Tibial artery (tissue), 4 donors: ENCODE results near the gene PIGP.
"Not testable (repeated sequence)": the region's sequence is repeated elsewhere in the genome, so short reads cannot be mapped to it uniquely, and the experiment has no call there.

Source experiments
- DNase-seq, 2 donors: peaks; one replicate each; pipeline ENCODE4 v3.0.0-alpha.2; 2019
- H3K27ac ChIP-seq, 2 donors: fragments of 200-600 bp; sonication (generic) in 1 of 2; 1 replicate in 1 of 2; 2 replicates in 1 of 2; pipeline ENCODE4 v1.5.1; 2018 to 2019; ENCODE audit warnings: mild to moderate bottlenecking in 1 of 2
- H3K27me3 ChIP-seq, 2 donors: fragments of 200-600 bp; sonication (generic) in 1 of 2; one replicate each; pipeline versions ENCODE4 v1.5.1 to v1.6.0; 2016 to 2019
- H3K36me3 ChIP-seq, 3 donors: fragments of 200-600 bp; sonication (generic) in 2 of 3; one replicate each; pipeline ENCODE4 v1.5.1; 2016 to 2019; ENCODE audit warnings: mild to moderate bottlenecking in 2 of 3
- H3K4me1 ChIP-seq, 4 donors: fragments of 200-600 bp; sonication (generic) in 2 of 4; 1 replicate in 3 of 4; 2 replicates in 1 of 4; pipeline ENCODE4 v1.5.1; 2016 to 2019
- H3K4me3 ChIP-seq, 2 donors: fragments of 200-600 bp; sonication (generic) in 1 of 2; 1 replicate in 1 of 2; 2 replicates in 1 of 2; pipeline ENCODE4 v1.5.1; 2018 to 2019; ENCODE audit warnings: mild to moderate bottlenecking in 2 of 2
- H3K9me3 ChIP-seq, 3 donors: fragments of 200-600 bp; sonication (generic) in 1 of 3; one replicate each; pipeline ENCODE4 v1.5.1; 2016 to 2019
- intact Hi-C: fragments of 100-400 bp; cut with DNase I; formaldehyde crosslinking; loops from one replicate; pipeline ENCODE4 v1.15.0; 2023; ENCODE audit warnings: low total_unique reads
- TF ChIP-seq, protein P1 (sequence below), 2 experiments: fragments of 200-600 bp in 1 of 2; fragments of 450-650 bp in 1 of 2; IDR thresholded peaks; one replicate each; pipeline ENCODE4 v1.5.1; 2017 to 2019; ENCODE audit warnings: antibody characterized with exemption in 2 of 2, mild to moderate bottlenecking in 1 of 2, moderate library complexity in 1 of 2

PIGP gene

DNA sequence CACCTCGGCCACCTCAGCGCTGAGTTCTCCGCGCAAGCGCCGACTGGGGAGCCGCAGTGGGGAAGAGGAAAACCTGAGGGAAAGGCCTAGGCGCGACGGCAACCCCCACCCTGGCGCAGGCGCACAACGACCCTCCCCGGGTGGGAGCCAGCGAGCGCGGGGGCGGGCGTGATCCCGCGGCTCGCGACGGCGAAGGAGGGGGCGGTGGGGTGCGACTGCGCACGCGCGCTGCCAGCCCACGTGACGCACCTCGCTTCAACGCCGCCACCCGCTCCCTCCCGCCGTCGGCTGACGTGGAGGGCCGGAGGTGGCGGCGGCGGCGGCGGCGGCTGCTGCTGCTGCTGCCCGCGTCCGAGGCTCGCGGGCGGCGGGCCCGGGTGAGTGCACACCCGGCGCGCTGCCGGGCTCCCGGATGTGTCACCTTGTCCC, at the start of gene PIGP, which contains the start of gene TTC3:
Gene PIGP (minus strand): TSS at position 84 of the 429 bp plus-strand sequence. CDS start 556 bp downstream, outside the sequence.
Gene TTC3 (plus strand): TSS at position 267 of the 429 bp plus-strand sequence. CDS start 14,004 bp downstream, outside the sequence.
- Histone ChIP-seq H3K4me3 (peak within 1 kb of the TSS; percentile 69 to 71), H3K36me3 (peaks cover under 1 to 10% (median 7%) of the 10 kb centered on the region in 3 donors), H3K27me3 (no peaks in the 10 kb centered on the region), H3K4me1 (peaks cover 0 to 24% (median 14%) of the 10 kb centered on the region in 4 donors), H3K9me3 (no peaks in the 10 kb centered on the region), H3K27ac (peak within 1 kb of the TSS; percentile 97 to 99)
- intact Hi-C loops = loop anchor here (5.0 to 10.0 kb wide), 2 partner anchors 78 to 194 kb away; partner anchors contain the start of gene VPS26C
- peak; percentile 89 to 96 for DNase-seq
- TF ChIP-seq, protein P1, sequence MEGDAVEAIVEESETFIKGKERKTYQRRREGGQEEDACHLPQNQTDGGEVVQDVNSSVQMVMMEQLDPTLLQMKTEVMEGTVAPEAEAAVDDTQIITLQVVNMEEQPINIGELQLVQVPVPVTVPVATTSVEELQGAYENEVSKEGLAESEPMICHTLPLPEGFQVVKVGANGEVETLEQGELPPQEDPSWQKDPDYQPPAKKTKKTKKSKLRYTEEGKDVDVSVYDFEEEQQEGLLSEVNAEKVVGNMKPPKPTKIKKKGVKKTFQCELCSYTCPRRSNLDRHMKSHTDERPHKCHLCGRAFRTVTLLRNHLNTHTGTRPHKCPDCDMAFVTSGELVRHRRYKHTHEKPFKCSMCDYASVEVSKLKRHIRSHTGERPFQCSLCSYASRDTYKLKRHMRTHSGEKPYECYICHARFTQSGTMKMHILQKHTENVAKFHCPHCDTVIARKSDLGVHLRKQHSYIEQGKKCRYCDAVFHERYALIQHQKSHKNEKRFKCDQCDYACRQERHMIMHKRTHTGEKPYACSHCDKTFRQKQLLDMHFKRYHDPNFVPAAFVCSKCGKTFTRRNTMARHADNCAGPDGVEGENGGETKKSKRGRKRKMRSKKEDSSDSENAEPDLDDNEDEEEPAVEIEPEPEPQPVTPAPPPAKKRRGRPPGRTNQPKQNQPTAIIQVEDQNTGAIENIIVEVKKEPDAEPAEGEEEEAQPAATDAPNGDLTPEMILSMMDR (IDR thresholded peaks at IDR 0.05) = no peak

DNA sequence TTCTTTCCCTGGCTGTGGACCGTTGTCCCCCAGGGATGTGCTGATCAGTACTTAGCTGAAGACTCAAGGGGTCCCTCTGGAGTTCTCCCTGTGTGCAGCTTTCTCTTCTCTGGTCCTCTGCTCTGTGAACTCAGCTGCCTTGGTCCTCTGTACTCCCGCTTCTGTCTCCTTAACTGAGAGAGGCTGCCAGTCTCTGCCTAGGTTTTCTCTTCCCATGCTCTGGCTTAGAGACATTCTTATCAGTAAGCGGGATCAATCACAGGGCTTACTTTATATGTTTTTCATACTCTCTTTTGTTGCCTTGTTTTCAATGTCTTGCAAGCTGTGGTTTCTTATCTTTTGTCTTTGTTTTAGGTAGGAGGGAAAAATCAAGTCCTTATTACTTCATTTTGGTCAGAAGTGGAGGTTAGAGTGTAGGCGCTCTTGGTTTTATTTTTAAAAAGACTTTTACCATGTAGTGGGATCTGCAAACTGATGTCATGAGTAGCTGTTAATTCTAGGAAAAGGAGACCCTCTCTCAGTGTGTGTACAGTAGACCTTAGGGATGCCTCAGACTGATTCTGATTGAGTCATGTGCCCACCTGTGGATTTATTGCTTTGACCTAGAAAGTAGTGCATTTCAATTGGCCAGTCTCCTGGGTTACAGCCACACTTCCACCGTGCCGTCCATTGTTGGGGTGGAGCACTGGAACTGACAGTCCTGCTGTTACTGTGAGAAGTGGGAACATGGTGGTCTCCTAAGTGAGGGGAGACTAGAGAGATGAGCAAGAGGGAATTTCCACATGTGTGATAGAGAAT, 46.7 kb upstream of the PIGP start:
- no peak for DNase-seq

DNA sequence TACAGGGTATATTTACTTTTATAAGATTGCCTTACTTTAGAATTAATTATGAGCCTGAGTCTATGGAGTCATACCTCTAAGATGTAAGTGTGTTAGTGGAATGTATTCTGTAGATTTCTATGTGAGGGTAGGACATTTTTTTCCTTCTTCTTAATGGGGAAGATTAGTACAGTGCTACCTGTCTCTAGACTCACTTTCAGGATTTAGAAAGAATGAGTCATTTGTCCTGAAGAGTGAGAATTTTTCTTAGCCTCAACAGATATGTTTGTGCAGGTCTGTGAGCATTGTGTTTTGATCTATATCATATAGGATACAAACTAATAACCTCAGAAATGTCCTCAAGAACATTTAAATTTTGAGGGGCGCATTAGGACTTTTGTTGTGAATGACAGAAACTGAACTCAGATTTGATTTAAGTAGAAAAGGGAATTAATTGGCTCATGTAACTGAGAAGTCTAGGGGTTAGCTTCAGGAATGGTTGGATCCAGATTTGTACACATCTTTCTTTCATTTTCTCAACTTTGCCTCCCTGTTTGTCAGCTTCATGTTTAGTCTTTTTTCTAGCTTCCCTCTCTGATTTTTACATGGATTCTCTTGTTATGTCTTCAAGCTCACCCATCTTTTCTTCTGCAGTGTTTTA, 45.4 kb upstream of the PIGP start:
- intact Hi-C loops = no loop called here
- no peak overlapping the region for H3K27ac ChIP-seq
- H3K9me3 ChIP-seq = no peaks in the 10 kb centered on the region
- no peaks in the 10 kb centered on the region for H3K27me3 ChIP-seq
- no peak for DNase-seq
- H3K4me3 ChIP-seq = no peak overlapping the region
- no peaks in the 10 kb centered on the region for H3K4me1 ChIP-seq
- peaks cover 0 to 8% (median 0%) of the 10 kb centered on the region in 3 donors for H3K36me3 ChIP-seq
- TF ChIP-seq, protein P1 (IDR thresholded peaks at IDR 0.05) = no peak

More for the DNA sequence above, 46.7 kb upstream of the PIGP start:
- Histone ChIP-seq H3K36me3 (peaks cover 0 to 11% (median 1%) of the 10 kb centered on the region in 3 donors), H3K4me1 (no peaks in the 10 kb centered on the region), H3K9me3 (no peaks in the 10 kb centered on the region), H3K27ac (no peak overlapping the region), H3K4me3 (no peak overlapping the region), H3K27me3 (no peaks in the 10 kb centered on the region)
- intact Hi-C loops = no loop called here
- TF ChIP-seq, protein P1 (IDR thresholded peaks at IDR 0.05) = no peak

DNA sequence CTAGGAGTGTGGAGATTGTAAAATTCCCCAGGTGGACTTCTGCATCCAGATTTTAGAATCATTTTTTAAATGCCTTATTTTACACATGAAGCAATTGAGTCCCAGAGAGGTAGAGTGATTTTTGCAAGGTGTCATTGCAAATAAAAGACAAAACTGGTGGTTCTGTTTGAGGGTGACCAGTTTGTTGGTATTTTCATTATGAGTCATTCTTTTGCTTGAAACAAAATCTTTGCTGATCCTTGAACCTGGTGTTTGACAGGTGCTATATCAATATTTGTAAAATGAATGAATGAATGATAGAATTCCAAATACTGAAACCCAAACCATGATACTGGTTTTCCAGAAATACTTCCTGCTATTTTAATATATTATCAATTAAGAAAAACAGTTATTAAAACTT, 44.3 kb upstream of the PIGP start:
- intact Hi-C loops = no loop called here
- TF ChIP-seq, protein P1 (IDR thresholded peaks at IDR 0.05) = no peak
- no peaks in the 10 kb centered on the region for H3K9me3 ChIP-seq
- H3K4me1 ChIP-seq = no peaks in the 10 kb centered on the region
- no peak overlapping the region for H3K4me3 ChIP-seq
- H3K27me3 ChIP-seq = no peaks in the 10 kb centered on the region
- no peaks in the 10 kb centered on the region for H3K36me3 ChIP-seq
- no peak for DNase-seq
- H3K27ac ChIP-seq = no peak overlapping the region

DNA sequence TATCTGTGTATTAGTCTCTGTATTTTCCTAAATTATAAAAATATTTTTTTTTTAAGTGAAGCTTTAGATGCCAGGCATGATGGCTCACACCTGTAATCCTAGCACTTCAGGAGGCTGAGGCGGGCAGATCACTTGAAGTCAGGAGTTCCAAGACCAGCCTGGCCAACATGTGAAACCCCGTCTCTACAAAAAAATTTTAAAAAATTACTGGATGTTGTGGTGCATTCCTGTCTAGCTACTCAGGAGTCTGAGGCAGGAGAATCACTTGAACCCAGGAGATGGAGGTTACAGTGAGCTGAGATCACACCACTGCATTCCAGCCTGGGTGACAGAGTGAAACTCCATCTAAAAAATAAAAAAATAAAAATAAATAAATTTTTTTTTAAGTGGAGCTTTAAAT, 43.6 kb upstream of the PIGP start:
- H3K4me3 ChIP-seq, H3K27ac ChIP-seq, intact Hi-C loops, H3K36me3 ChIP-seq, DNase-seq, H3K27me3 ChIP-seq, H3K4me1 ChIP-seq, H3K9me3 ChIP-seq: not testable (repeated sequence)

DNA sequence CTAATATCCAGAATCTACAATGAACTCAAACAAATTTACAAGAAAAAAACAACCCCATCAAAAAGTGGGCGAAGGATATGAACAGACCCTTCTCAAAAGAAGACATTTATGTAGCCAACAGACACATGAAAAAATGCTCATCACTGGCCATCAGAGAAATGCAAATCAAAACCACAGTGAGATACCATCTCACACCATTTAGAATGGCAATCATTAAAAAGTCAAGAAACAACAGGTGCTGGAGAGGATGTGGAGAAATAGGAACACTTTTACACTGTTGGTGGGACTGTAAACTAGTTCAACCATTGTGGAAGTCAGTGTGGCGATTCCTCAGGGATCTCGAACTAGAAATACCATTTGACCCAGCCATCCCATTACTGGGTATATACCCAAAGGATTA, 41.4 kb upstream of the PIGP start:
- H3K27me3 ChIP-seq, H3K4me3 ChIP-seq, H3K9me3 ChIP-seq, H3K36me3 ChIP-seq, H3K4me1 ChIP-seq, intact Hi-C loops, H3K27ac ChIP-seq, DNase-seq: not testable (repeated sequence)

DNA sequence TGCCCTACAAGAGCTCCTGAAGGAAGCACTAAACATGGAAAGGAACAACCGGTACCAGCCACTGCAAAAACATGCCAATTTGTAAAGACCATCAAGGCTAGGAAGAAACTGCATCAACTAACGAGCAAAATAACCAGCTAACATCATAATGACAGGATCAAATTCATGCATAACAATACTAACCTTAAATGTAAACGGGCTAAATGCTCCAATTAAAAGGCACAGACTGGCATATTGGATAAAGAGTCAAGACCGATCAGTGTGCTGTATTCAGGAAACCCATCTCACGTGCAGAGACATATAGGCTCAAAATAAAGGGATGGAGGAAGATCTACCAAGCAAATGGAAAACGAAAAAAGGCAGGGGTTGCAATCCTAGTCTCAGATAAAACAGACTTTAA, 38.2 kb upstream of the PIGP start:
- intact Hi-C loops, H3K27me3 ChIP-seq, H3K9me3 ChIP-seq, H3K4me3 ChIP-seq, DNase-seq, H3K4me1 ChIP-seq, H3K27ac ChIP-seq: not testable (repeated sequence)
- peaks cover 12 to 15% (median 13%) of the 10 kb centered on the region in 3 donors for H3K36me3 ChIP-seq
